Transverse colon (tissue), 4 donors: ENCODE data around the gene PLIN5. TPM values are rescaled to one million over a fixed set of nuclear protein-coding genes. Genes with fewer than 3 reads are reported as not detected.

Source experiments
- DNase-seq: peaks from one replicate; pipeline ENCODE4 v3.0.0-alpha.2; 2019
- H3K27ac ChIP-seq, 4 donors: fragments of 200-600 bp; sonication (generic); 2 replicates each; pipeline ENCODE4 v1.5.1; 2016 to 2018; ENCODE audit warnings: inconsistent platforms in 4 of 4
- H3K27me3 ChIP-seq: fragments of 200-600 bp; sonication (generic); 2 replicates; pipeline ENCODE4 v1.5.1; 2017; ENCODE audit warnings: inconsistent platforms
- H3K36me3 ChIP-seq, 4 donors: fragments of 200-600 bp; sonication (generic); 2 replicates each; pipeline ENCODE4 v1.5.1; 2017 to 2019; ENCODE audit warnings: inconsistent platforms in 4 of 4
- H3K4me1 ChIP-seq, 4 donors: fragments of 200-600 bp; sonication (generic); 2 replicates each; pipeline ENCODE4 v1.5.1; 2017 to 2020; ENCODE audit warnings: inconsistent platforms in 4 of 4
- H3K4me3 ChIP-seq, 4 donors: fragments of 200-600 bp; sonication (generic); 1 replicate in 1 of 4; 2 replicates in 3 of 4; pipeline versions ENCODE4 v1.5.1 to v1.6.1; 2017 to 2019; ENCODE audit warnings: inconsistent platforms in 4 of 4
- H3K9me3 ChIP-seq, 2 donors: fragments of 200-600 bp; sonication (generic); 2 replicates each; pipeline ENCODE4 v1.5.1; 2017 to 2019; ENCODE audit warnings: inconsistent platforms in 2 of 2
- CTCF ChIP-seq, 5 experiments: fragments of 200-600 bp in 3 of 5; fragments of 450-650 bp in 2 of 5; sonication (generic) in 3 of 5; IDR thresholded peaks; 1 replicate in 2 of 5; 2 replicates in 3 of 5; pipeline ENCODE4 v1.5.1; 2016 to 2017; ENCODE audit warnings: antibody characterized with exemption in 5 of 5, inconsistent platforms in 3 of 5, mild to moderate bottlenecking in 2 of 5, moderate library complexity in 1 of 5
- EP300 ChIP-seq: sonication (generic); formaldehyde crosslinking; IDR thresholded peaks from one replicate; pipeline ENCODE4 v1.6.1; 2017; ENCODE audit warnings: antibody characterized with exemption, low read depth
- POLR2A ChIP-seq: fragments of 450-650 bp; IDR thresholded peaks from one replicate; pipeline ENCODE4 v1.6.1; 2016; ENCODE audit warnings: antibody characterized with exemption, mild to moderate bottlenecking, moderate library complexity
- POLR2AphosphoS5 ChIP-seq, 3 donors: sonication (generic); formaldehyde crosslinking; IDR thresholded peaks; one replicate each; pipeline ENCODE4 v1.6.1; 2016; ENCODE audit warnings: antibody characterized with exemption in 3 of 3
- WGBS, 2 donors: methylation state at CpG; one replicate each; pipeline ENCODE4 v1.1.5; 2018; ENCODE audit warnings: low coverage in 1 of 2; 5-methylcytosine and 5-hydroxymethylcytosine counted together
- in situ Hi-C, 4 donors: fragments of 200-750 bp; cut with MboI; loops; one replicate each; pipeline versions ENCODE4 v1.15.0 to v1.15.1; 2017; ENCODE audit warnings: low sequenced_read_pairs in 3 of 4, low pct_ligation_motif_present in 1 of 4, low pct_unique_long_range_greater_than_20kb in 1 of 4
- intact Hi-C: fragments of 100-400 bp; cut with DNase I; formaldehyde crosslinking; loops from one replicate; pipeline ENCODE4 v1.15.1; 2023; ENCODE audit warnings: low total_unique reads
- total RNA-seq, 4 donors: library from RNA; depleted of rRNA; stranded (reverse); fragments of >200 nt; gene quantifications; one replicate each; pipeline ENCODE4 v1.1.0, GENCODE V29; 2016

PLIN5 gene
- total RNA-seq, 4 donors from 2014 or later: 2.7 to 6.7 (median 6.0) TPM; not detected in 1

DNA sequence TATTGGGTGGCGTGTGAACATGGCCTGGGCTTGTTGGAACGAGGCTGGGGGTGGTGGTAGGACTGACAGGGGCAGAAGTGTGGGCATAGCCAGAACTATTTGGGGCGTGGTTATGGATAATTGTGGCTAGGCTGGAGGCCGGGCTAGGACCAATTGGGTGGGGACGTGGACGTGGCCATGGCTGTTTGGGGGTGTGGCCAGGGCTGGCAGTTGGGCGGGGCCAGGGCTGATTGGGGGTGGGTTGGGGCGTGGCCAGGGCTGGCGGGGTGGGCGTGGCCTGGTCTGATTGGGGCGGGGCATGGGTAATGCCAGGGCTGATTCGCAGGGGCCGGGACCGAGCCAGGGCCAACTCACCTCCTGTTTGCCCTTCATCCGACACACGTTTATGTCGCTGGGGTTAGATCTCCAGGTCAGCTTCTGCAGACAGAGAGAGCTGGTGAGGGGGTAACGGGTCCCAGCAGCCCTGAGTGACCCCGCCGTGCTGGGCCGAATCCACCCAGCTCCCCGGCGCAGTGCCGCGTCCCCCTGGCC is 21.6 kb upstream of the PLIN5 start:
- Histone ChIP-seq H3K4me1 (peaks cover 0 to 9% (median 2%) of the 10 kb centered on the region in 4 donors), H3K27ac (no peak overlapping the region), H3K27me3 (peaks cover 4% of the 10 kb centered on the region), H3K9me3 (no peaks in the 10 kb centered on the region), H3K36me3 (no peaks in the 10 kb centered on the region), H3K4me3 (no peak overlapping the region)
- TF ChIP-seq CTCF (IDR thresholded peaks at IDR 0.05) (no peak), POLR2A (no peak), POLR2AphosphoS5 (IDR thresholded peaks at IDR 0.05) (no peak), EP300 (no peak)
- WGBS, 2 donors: 39 to 71% methylated on average over 12 to 16 of the region's 25 CpGs
- in situ Hi-C loops: no loop called here
- peak; percentile 49 for DNase-seq
- intact Hi-C loops: loop anchor here (5.0 kb wide), 1 partner anchor 81 kb away; the partner anchor contains the start of gene TNFAIP8L1

- in situ Hi-C loops: no loop called here
- Histone ChIP-seq H3K27ac (no peak overlapping the region), H3K9me3 (no peaks in the 10 kb centered on the region), H3K4me1 (peaks cover 0 to 9% (median 2%) of the 10 kb centered on the region in 4 donors), H3K36me3 (no peaks in the 10 kb centered on the region), H3K4me3 (no peak overlapping the region), H3K27me3 (peaks cover 4% of the 10 kb centered on the region)
- intact Hi-C loops: loop anchor here (5.0 kb wide), 1 partner anchor 81 kb away; the partner anchor contains the start of gene TNFAIP8L1
- no peak for TF ChIP-seq POLR2A
- 60% methylated on average over 42 of the region's 43 CpGs; no CpG with 5 or more reads in 1 of the 2 donors for WGBS, 2 donors
- peak; percentile 46 for DNase-seq
These were observed 20.9 kb upstream of the PLIN5 start for GRCh38 chr19:4555657-4556561.

- H3K27ac ChIP-seq: no peak overlapping the region
- DNase-seq: no peak
- H3K9me3 ChIP-seq: no peaks in the 10 kb centered on the region
- H3K27me3 ChIP-seq: peaks cover 8% of the 10 kb centered on the region
- H3K36me3 ChIP-seq: no peaks in the 10 kb centered on the region
- intact Hi-C loops (loop anchor here (5.0 kb wide), 1 partner anchor 83 kb away; the partner anchor contains the start of gene TNFAIP8L1), in situ Hi-C loops (no loop called here)
- TF ChIP-seq CTCF (IDR thresholded peaks at IDR 0.05) (no peak), POLR2AphosphoS5 (IDR thresholded peaks at IDR 0.05) (no peak), POLR2A (no peak), EP300 (no peak)
- peaks cover 0 to 9% (median 2%) of the 10 kb centered on the region in 4 donors for H3K4me1 ChIP-seq
- WGBS, 2 donors: 72% methylated on average over 7 of the region's 7 CpGs; no CpG with 5 or more reads in 1 of the 2 donors
- H3K4me3 ChIP-seq: no peak overlapping the region
These were observed 19.7 kb upstream of the PLIN5 start for GRCh38 chr19:4554717-4555116.

- Histone ChIP-seq H3K36me3 (no peaks in the 10 kb centered on the region), H3K4me1 (peaks cover 0 to 9% (median 2%) of the 10 kb centered on the region in 4 donors), H3K27ac (no peak overlapping the region), H3K27me3 (peaks cover 8% of the 10 kb centered on the region), H3K9me3 (no peaks in the 10 kb centered on the region), H3K4me3 (no peak overlapping the region)
- no peak for TF ChIP-seq EP300
- no peak for TF ChIP-seq POLR2AphosphoS5 (IDR thresholded peaks at IDR 0.05)
- TF ChIP-seq POLR2A: no peak
- TF ChIP-seq CTCF (IDR thresholded peaks at IDR 0.05): no peak
- WGBS, 2 donors: 63 to 80% methylated on average over 3 of the region's 3 CpGs
- intact Hi-C loops (no loop called here), in situ Hi-C loops (no loop called here)
- no peak for DNase-seq
These were observed 18.8 kb upstream of the PLIN5 start for GRCh38 chr19:4553775-4554174.
